ENCODE data around the gene WNT6. TPM values are rescaled to one million over a fixed set of nuclear protein-coding genes. Genes with fewer than 3 reads are reported as not detected.

The WNT6 gene
- total RNA-seq, 4 donors from 2014 or later: 0.36 to 3.9 (median 2.1) TPM

GRCh38 chr2:218833023-218833609 lies 26.5 kb upstream of the WNT6 start:
- no peak for DNase-seq
- H3K9me3 ChIP-seq: peaks cover 0 to 4% (median 0%) of the 10 kb centered on the region in 3 donors
- peaks cover 61 to 65% of the 10 kb centered on the region in 2 donors for H3K4me1 ChIP-seq
- no peak overlapping the region for H3K4me3 ChIP-seq
- in situ Hi-C loops (cut with MboI; ENCODE audit: low sequenced_read_pairs in 4 of 4) (loop anchor here in 1 of 4 donors (10.0 kb wide), 1 partner anchor 48 kb away; the partner anchor contains the start of gene CYP27A1), intact Hi-C loops (cut with DNase I; ENCODE audit: low total_unique reads) (loop anchor here (2.0 to 10.0 kb wide), 4 partner anchors 176 to 544 kb away; partner anchors contain the start of genes BCS1L, CTDSP1 and ZNF142)
- TF ChIP-seq POLR2A (IDR thresholded peaks at IDR 0.05) (no peak), CTCF (IDR thresholded peaks at IDR 0.05 in 4 of 5, conservative IDR thresholded peaks at IDR 0.05 in 1 of 5) (no peak)
- no peaks in the 10 kb centered on the region for H3K27me3 ChIP-seq
- no peaks in the 10 kb centered on the region for H3K36me3 ChIP-seq
- ATAC-seq: no peak
- H3K27ac ChIP-seq: peak overlapping the region; percentile 95

- TF ChIP-seq POLR2A (IDR thresholded peaks at IDR 0.05) (no peak), CTCF (IDR thresholded peaks at IDR 0.05 in 4 of 5, conservative IDR thresholded peaks at IDR 0.05 in 1 of 5) (no peak)
- H3K4me1 ChIP-seq: peaks cover 46 to 53% of the 10 kb centered on the region in 2 donors
- H3K27me3 ChIP-seq: no peaks in the 10 kb centered on the region
- no peak overlapping the region for H3K4me3 ChIP-seq
- peak overlapping the region; percentile 53 to 95 (median 95) for H3K27ac ChIP-seq
- H3K9me3 ChIP-seq: peaks cover 0 to 4% (median 0%) of the 10 kb centered on the region in 3 donors
- intact Hi-C loops (cut with DNase I; ENCODE audit: low total_unique reads): loop anchor here (5.0 to 10.0 kb wide), 3 partner anchors 177 to 440 kb away; partner anchors contain the start of genes BCS1L, CTDSP1 and ZNF142
- ATAC-seq (no peak), DNase-seq (no peak)
- in situ Hi-C loops (cut with MboI; ENCODE audit: low sequenced_read_pairs in 4 of 4): loop anchor here in 1 of 4 donors (10.0 kb wide), 1 partner anchor 50 kb away; the partner anchor contains the start of gene CYP27A1
- no peaks in the 10 kb centered on the region for H3K36me3 ChIP-seq
Measured at GRCh38 chr2:218834685-218835084, 24.9 kb upstream of the WNT6 start.

- DNase-seq (no peak), ATAC-seq (no peak)
- Histone ChIP-seq H3K4me1 (peaks cover 19 to 26% of the 10 kb centered on the region in 2 donors), H3K9me3 (peaks cover 0 to 4% (median 0%) of the 10 kb centered on the region in 3 donors), H3K27me3 (no peaks in the 10 kb centered on the region), H3K4me3 (no peak overlapping the region), H3K36me3 (no peaks in the 10 kb centered on the region), H3K27ac (no peak overlapping the region)
- in situ Hi-C loops (cut with MboI; ENCODE audit: low sequenced_read_pairs in 4 of 4) (loop anchor here in 1 of 4 donors (10.0 kb wide), 1 partner anchor 53 kb away; the partner anchor contains the start of gene CYP27A1), intact Hi-C loops (cut with DNase I; ENCODE audit: low total_unique reads) (loop anchor here (10.0 kb wide), 2 partner anchors 263 to 443 kb away; partner anchors contain the start of gene CTDSP1)
- no peak for TF ChIP-seq CTCF (IDR thresholded peaks at IDR 0.05 in 4 of 5, conservative IDR thresholded peaks at IDR 0.05 in 1 of 5)
- no peak for TF ChIP-seq POLR2A (IDR thresholded peaks at IDR 0.05)
Measured at GRCh38 chr2:218837495-218837894, 22.1 kb upstream of the WNT6 start.

- ATAC-seq (peak; percentile 83 to 97), DNase-seq (peak in 1 of 2 donors; percentile 68)
- no peaks in the 10 kb centered on the region for H3K27me3 ChIP-seq
- TF ChIP-seq POLR2A (IDR thresholded peaks at IDR 0.05): no peak
- TF ChIP-seq CTCF (IDR thresholded peaks at IDR 0.05 in 4 of 5, conservative IDR thresholded peaks at IDR 0.05 in 1 of 5): no peak
- peak overlapping the region; percentile 41 to 77 (median 71) for H3K27ac ChIP-seq
- H3K9me3 ChIP-seq: peaks cover 0 to 4% (median 0%) of the 10 kb centered on the region in 3 donors
- H3K36me3 ChIP-seq: no peaks in the 10 kb centered on the region
- in situ Hi-C loops (cut with MboI; ENCODE audit: low sequenced_read_pairs in 4 of 4): loop anchor here in 1 of 4 donors (10.0 kb wide), 1 partner anchor 55 kb away; the partner anchor contains the start of gene CYP27A1
- no peak overlapping the region for H3K4me3 ChIP-seq
- peaks cover 1 to 7% of the 10 kb centered on the region in 2 donors for H3K4me1 ChIP-seq
- intact Hi-C loops (cut with DNase I; ENCODE audit: low total_unique reads): loop anchor here (10.0 kb wide), 2 partner anchors 265 to 445 kb away; partner anchors contain the start of gene CTDSP1
Measured at GRCh38 chr2:218839430-218839829, 20.2 kb upstream of the WNT6 start.

All from gastrocnemius medialis (tissue), 4 donors.